GM18870 (cell line): ENCODE results near the gene MICU1.
"Not testable (repeated sequence)": the region's sequence is repeated elsewhere in the genome, so short reads cannot be mapped to it uniquely, and the experiment has no call there.

ENCODE experiments used
- ATAC-seq: cut with Tn5 transposase; IDR thresholded peaks from one replicate; pipeline ENCODE4 v1.9.1; 2021; ENCODE audit warnings: moderate library complexity; ENCODE audit not compliant: unreplicated experiment

Gene MICU1

DNA sequence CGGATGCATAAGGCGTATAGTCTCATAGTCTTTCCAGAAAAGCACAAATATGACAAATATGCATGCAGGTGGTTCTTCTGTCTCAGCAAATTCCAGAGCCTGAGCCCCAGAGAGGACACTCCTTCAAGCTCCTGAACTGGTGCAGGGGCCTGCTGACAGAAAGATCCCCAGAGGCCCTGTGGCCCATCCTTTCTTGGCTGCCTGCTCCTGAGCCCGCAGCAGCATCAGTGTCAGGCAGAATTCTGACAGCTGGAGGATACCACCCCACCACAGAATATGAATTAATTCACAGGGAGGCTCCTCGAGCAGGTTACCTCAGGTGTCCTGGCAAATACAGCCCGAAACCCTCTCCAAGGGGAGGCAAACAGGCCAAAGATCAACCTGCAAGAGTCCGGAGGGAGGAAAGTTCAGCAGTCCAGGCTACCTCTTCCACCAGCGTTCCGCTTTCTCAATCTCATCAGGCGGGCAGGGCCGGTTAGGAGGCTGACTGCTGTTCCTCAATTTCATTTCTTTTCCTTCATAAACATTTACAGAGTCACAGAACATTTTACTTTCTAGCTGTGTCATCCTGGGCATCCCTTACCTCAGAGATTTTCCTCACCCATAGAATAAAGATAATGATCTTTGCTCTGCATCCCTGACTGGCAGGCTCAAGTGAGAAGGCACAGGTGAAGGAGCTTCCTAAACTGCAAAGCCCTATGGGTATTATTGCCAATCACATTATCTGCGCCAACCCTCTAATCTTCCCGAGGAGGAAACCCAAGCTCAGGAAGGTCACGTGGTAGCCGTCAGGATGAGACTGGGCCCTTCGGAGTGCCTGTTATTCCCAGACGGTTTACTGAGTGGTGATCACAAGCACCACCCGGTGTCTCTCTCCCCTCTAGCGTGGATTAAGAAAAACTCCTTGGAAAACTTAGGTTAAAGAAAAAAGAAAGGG is 272.6 kb downstream of the MICU1 start:
- ATAC-seq: no peak

GRCh38 chr10:72351479-72351878 is 274.4 kb downstream of the MICU1 start:
- ATAC-seq: no peak

DNA sequence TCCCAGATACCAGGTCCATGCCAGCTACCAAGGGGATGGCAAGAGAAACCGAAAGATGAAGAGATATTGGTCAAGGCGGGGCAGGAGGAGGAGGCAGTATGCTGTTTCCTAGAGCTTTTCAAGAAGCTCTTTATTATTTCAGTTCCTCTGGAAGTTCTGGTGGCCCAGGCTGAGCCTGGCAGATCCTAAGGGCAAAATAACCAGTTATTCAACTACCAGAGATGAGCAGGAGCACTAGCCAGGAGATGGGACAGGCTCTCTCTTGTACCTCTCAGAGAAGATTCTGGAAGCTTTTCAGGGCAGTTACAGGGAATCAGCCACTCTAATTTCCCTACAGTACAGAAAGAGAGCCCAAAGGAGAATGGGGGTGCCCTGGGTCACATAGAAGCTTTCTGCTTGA is 276.4 kb downstream of the MICU1 start:
- no peak for ATAC-seq

GRCh38 chr10:72348282-72348681 is 277.6 kb downstream of the MICU1 start:
- ATAC-seq: no peak

- ATAC-seq: not testable (repeated sequence)
These were observed 279.8 kb downstream of the MICU1 start for GRCh38 chr10:72346117-72346516.

DNA sequence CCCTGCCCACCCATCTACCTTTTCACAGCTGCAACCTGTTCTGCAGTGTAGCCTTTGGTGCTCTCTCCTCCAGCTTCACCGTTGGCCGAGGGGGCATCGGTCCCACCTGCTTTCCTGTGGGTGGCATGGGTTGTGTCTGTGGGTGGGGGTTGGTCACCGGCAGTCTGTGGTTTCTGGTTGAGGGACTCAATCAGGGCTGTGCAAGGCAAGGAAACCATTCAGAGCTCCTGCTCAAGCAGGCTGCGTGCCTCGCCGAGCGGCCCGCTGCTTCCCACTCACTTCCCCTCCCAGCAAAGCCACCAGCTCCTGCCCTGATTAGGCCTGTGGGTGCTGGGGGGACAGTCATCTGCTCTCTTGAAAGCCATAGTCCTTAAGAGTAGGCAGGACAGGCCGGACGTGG is 280.9 kb downstream of the MICU1 start:
- no peak for ATAC-seq

- ATAC-seq: no peak
These were observed 283.0 kb downstream of the MICU1 start for GRCh38 chr10:72342911-72343310.

- ATAC-seq: no peak
These were observed 285.2 kb downstream of the MICU1 start for GRCh38 chr10:72340510-72341261.

- no peak for ATAC-seq
These were observed 287.7 kb downstream of the MICU1 start for GRCh38 chr10:72338180-72338579.

DNA sequence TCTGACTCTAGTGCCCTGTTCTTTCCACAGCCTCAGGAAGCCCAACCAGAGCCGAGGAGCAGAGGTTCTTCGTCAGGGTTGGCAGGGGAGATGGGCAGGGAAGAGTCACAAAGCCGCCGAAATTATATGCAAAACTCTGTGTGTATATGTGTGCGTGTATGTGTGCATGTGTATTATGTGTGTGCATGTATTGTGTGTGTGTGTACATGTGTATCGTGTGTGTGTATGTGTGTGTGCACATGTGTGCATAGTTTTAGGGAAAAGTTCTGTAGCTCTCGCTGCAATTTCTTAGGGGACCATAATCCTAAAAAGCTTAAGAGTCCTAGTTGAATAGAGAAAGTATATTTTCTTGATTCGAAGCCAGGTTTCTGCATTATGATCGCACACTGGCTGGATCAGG is 288.2 kb downstream of the MICU1 start:
- ATAC-seq: no peak

GRCh38 chr10:72337039-72337629 is 288.7 kb downstream of the MICU1 start:
- ATAC-seq: no peak

DNA sequence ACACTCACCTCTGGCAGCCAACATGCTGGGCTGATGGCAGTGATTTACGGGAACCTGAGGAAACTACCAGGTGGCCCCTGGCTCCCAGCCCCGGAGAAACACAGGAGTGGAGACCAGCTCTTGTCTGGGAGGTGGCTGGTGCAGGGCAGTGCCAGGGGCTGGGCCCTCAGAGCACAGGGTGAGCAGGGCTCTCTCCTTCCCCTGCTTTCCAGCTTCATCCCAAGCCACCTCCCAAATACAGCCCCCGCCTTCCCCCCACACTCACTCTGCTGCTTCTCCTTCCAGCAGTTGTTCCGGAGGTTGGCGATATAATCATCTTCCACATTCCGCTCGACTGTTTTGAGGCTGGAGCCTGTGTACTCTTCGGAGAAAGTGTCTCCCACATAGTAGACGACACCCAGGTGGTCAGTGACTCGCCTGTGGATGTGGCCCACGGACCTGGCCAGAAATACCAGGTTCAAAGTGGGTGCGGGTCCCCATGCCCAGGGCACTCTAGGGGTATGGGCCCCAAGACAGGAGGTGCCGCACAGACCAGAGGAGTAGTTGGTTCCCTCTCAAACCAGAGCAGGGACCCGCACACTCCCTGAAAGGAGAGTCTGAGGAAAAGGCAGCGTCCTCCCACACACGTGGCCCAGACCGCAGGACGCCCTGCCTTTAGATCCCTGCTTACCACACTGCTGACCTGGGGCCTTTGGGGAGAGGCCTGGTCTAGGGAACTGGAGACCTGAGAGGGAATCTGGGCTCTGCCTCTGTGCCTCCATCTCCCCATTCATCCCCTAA is 289.4 kb downstream of the MICU1 start:
- no peak for ATAC-seq

DNA sequence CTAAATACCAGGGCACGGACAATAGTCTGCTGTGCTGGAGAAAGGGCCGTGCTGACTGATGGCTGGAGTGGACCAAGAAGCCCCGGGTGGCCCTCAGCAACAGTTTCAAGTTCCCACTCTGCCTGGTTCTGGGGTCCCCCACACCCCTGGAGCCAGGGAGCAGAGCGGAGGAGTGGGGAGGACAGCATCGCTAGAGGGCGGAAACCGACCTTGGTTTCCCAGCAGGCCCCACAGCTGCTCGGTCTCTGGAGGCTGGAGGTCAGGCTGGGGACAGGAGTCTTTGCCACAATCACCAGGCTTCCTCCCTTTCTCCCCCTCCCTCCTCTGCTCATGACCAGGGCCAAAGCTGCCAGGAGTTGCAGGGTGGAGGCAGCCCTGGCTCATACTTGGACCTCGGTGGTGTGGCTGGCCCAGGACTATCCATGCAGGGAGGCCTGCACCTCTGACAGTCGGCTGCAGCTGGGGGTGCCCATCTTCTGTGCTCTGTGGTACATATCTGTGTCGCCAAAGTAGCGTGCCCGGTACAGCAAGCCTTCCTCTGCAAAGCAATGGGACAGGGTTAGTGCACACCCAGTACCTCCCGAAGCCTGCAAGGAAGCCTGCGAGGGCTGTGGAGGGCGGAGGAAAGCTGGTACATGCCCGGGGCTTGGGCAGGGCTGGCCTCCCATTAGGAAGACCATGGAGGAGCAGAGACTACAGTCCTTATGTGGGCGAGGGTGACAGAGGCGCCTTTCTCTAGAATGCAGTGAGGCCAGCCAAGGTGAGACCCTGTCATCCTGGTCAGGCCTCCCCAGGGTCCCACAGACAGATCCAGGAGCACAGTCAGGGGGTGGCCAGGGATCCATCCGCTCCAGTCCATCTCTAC is 290.3 kb downstream of the MICU1 start:
- ATAC-seq: peak; percentile 30

DNA sequence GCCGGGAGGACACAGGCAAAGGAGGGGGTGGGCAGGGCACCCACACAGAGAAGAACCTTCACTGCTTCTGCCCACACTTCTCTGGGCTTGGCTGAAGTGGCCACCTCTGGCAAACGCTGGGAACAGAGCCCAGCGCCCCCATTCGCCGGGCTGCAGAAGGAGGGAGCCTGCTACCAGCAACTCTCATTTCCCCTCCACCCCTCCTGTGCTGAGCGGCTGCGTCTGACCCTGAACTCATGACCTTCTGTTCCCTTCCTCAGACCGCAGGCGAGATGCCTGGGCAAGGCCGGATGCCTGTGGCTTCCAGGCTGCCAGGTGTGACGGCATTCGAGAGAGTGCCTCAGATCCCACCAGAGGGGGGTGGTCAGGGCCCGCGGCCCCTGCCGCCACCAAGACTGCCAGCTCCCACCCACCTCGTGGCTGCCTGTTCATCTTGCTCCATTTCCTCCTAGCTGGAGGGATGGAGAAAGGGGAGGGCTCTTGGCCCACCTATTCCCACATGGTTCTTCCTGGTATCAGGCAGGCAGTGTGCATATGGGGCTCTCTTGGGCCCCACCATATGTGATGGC is 291.0 kb downstream of the MICU1 start:
- ATAC-seq: peak; percentile 57

DNA sequence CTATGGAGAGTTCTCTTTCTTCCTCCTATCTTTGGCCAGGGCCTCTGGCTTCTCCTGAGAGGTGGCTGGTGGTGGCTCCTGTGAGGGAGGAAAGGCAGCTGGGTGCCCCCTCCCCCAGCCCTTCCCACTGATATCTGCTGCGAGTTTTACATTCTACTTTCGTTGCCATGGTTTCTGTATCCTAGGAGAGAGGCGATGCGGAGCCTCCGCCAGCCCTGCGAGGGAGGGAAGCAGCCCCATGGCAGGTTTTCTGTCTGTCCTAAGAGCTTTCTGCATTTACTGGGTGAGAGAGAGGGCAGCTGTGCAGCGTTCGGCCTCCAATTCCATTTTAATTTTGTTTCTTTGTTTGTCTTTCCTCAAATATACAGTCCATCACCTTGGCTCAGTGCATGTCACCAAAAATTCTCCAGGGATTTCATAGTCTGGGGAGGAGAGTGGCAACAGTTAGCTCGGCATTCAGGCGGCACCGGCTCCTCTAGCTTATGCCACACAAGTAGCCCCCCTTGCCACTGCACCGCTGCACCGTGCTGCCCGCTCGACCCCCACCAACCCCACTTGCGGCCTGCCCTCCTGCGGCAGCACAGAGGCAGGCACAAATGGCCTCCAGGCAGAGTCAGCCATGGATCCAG is 291.6 kb downstream of the MICU1 start:
- no peak for ATAC-seq

GRCh38 chr10:72333112-72334015 is 292.5 kb downstream of the MICU1 start:
- ATAC-seq: no peak

DNA sequence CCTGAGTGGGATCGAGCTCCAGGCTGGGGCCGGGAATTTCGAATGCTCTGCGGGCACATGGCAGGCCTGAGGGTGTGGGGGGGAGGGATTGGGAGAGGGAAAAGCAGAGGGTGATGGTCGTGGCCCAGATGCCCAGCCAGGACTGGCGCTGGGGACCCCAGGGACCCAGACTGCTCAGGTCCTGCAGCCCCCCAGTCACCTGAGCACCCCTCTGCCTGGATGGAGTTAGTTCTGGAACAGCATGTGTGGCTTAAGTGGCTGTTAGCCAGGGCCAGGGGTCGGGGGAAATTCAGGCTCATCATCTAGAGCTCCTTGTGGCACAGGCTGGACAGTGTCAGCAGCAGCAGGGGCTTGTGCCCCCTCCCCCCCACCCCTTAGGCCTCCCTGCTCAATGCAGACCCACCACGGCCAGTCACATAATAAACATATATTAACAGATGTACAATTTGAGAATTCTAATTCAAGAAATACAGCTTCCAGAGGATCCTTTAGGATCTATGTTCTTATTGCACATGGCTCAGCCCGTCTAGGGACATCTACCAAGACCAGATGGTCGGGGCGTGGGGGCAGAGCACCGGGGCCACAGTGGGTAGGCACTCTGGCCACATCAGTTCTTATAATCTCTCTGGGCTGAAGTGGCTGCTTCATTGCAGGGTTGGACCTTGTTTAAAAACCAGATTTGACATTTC is 293.3 kb downstream of the MICU1 start:
- ATAC-seq: no peak
